Chondrocyte (in vitro differentiated cells): ENCODE data around the gene TACR2. TPM values are rescaled to one million over a fixed set of nuclear protein-coding genes. Genes with fewer than 3 reads are reported as not detected.
A peak's percentile ranks its signal among the peaks of the same experiment; 100 is the strongest.

ENCODE experiments used
- DNase-seq: peaks from one replicate; pipeline ENCODE4 v3.0.0; 2021; ENCODE audit warnings: mixed read lengths, low spot score
- H3K27ac Mint-ChIP-seq: one replicate; pipeline ENCODE4 v1.8.0; 2021; ENCODE audit warnings: mild to moderate bottlenecking, moderate library complexity, mixed read lengths; ENCODE audit not compliant: unreplicated experiment
- H3K27me3 Mint-ChIP-seq: 2 replicates; pipeline ENCODE4 v1.8.0; 2021; ENCODE audit warnings: low read depth, mixed read lengths
- H3K36me3 Mint-ChIP-seq: 2 replicates; pipeline ENCODE4 v1.8.0; 2021; ENCODE audit warnings: low read depth, mixed read lengths
- H3K4me1 Mint-ChIP-seq: 2 replicates; pipeline ENCODE4 v1.8.0; 2021; ENCODE audit warnings: low read depth, mild to moderate bottlenecking, mixed read lengths
- H3K4me3 Mint-ChIP-seq: one replicate; pipeline ENCODE4 v1.8.0; 2021; ENCODE audit warnings: mild to moderate bottlenecking, moderate library complexity, mixed read lengths; ENCODE audit not compliant: unreplicated experiment
- H3K9me3 Mint-ChIP-seq: 2 replicates; pipeline ENCODE4 v1.8.0; 2021; ENCODE audit warnings: low read depth, mixed read lengths
- total RNA-seq: library from RNA; stranded (reverse); gene quantifications from 3 replicates; pipeline ENCODE4 v1.2.1, GENCODE V29; 2021
- TF ChIP-seq, protein P1 (sequence below): fragments of 200-600 bp; sonication (generic); IDR thresholded peaks from 2 replicates; pipeline ENCODE4 v1.5.0; 2021; ENCODE audit warnings: antibody characterized with exemption, mild to moderate bottlenecking, moderate library complexity

TACR2 gene
- total RNA-seq, 1 donor from 2014 or later, result not detected

DNA sequence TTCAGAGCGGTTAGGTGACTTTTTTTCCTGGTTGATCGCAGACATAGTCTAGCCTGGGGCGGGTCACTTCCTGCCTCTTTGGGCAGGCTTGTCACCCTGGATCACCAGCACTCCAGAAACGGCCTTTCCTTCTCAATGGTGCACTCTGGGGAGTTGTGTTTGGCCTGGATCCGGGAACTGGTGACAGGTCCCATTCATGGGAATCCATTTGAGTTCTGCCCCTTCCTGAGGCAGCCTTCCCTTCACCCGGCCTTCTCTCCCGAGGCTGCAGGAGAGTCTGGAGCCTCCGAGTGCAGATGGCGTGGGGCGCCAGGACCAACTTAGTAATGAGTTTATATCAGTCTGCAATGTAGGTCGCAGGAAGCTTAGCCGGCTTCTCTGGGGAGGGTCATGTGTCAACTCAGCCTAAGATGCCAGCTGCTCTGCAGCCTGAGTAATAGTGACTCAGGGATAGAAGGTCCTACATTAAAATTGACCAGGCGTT lies 54.2 kb downstream of the TACR2 start:
- no peaks in the 10 kb centered on the region for H3K27me3 Mint-ChIP-seq
- H3K36me3 Mint-ChIP-seq, result peaks cover 3% of the 10 kb centered on the region
- TF ChIP-seq, protein P1, sequence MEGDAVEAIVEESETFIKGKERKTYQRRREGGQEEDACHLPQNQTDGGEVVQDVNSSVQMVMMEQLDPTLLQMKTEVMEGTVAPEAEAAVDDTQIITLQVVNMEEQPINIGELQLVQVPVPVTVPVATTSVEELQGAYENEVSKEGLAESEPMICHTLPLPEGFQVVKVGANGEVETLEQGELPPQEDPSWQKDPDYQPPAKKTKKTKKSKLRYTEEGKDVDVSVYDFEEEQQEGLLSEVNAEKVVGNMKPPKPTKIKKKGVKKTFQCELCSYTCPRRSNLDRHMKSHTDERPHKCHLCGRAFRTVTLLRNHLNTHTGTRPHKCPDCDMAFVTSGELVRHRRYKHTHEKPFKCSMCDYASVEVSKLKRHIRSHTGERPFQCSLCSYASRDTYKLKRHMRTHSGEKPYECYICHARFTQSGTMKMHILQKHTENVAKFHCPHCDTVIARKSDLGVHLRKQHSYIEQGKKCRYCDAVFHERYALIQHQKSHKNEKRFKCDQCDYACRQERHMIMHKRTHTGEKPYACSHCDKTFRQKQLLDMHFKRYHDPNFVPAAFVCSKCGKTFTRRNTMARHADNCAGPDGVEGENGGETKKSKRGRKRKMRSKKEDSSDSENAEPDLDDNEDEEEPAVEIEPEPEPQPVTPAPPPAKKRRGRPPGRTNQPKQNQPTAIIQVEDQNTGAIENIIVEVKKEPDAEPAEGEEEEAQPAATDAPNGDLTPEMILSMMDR, result no peak
- H3K27ac Mint-ChIP-seq, result peak overlapping the region; percentile 92
- DNase-seq, result no peak
- H3K9me3 Mint-ChIP-seq, result no peaks in the 10 kb centered on the region
- H3K4me1 Mint-ChIP-seq, result peaks cover 71% of the 10 kb centered on the region
- no peak overlapping the region for H3K4me3 Mint-ChIP-seq

DNA sequence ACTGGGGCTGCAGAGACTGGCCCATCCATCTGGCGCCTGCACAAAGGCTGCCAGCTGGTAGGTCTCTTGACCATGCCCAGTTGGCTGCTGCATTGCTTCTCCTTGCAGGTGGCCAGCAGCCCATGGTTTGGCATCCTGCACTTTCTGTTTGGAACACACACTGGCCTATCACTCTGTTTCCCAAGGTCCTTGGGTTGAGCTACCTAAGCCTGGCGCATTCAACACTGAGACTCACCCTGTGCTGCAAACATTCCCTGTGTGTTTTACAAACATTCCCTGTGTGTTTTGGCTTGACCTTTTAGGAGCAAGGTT lies 55.5 kb downstream of the TACR2 start:
- TF ChIP-seq, protein P1, result no peak
- H3K36me3 Mint-ChIP-seq, result peaks cover under 1% of the 10 kb centered on the region
- no peaks in the 10 kb centered on the region for H3K27me3 Mint-ChIP-seq
- peak overlapping the region; percentile 87 for H3K27ac Mint-ChIP-seq
- H3K9me3 Mint-ChIP-seq, result no peaks in the 10 kb centered on the region
- peaks cover 71% of the 10 kb centered on the region for H3K4me1 Mint-ChIP-seq
- H3K4me3 Mint-ChIP-seq, result no peak overlapping the region
- no peak for DNase-seq

DNA sequence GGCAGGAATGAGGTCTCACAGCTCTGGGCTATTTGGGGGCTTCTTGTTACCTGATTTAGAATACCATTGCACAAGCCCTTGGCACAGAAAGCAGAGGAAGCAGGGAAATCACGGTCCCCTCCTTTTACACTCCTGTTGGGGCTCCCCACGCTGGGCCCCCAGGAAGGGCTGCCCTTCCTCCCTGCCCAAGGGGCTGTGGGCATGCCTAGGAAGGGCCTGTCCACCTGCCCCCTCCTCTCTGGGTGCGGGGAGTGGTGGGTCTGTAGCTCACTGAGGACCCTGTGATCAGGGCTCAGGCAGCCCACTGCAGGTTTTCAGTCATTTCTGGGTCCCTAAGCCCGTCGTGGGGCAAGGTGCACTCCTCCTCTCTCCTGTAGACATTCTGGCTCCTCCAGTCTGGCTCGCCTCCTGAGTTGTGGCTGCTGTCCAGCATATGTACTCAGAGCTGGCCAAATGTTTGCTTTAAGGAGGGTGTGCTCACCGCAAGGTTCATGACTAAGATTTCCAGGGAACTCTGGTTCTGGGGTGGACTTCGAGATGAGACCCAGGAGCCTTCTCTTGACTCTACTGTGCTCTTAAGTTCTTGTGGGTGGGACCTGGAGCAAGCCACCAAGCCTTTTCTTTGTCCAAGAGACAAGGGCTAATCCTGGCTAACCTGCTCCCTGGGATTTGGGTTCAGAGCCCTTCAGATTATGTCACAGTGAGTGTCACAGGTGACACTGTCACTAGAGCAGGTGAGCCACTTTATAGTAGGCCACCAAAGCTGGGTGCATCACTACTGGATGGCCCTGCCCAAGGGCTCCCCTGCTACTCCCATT lies 56.0 kb downstream of the TACR2 start:
- Mint-ChIP-seq H3K9me3 (no peaks in the 10 kb centered on the region), H3K4me3 (no peak overlapping the region), H3K27me3 (no peaks in the 10 kb centered on the region), H3K4me1 (peaks cover 71% of the 10 kb centered on the region), H3K36me3 (peaks cover 1% of the 10 kb centered on the region), H3K27ac (peak overlapping the region; percentile 87)
- DNase-seq, result no peak
- TF ChIP-seq, protein P1, result no peak

DNA sequence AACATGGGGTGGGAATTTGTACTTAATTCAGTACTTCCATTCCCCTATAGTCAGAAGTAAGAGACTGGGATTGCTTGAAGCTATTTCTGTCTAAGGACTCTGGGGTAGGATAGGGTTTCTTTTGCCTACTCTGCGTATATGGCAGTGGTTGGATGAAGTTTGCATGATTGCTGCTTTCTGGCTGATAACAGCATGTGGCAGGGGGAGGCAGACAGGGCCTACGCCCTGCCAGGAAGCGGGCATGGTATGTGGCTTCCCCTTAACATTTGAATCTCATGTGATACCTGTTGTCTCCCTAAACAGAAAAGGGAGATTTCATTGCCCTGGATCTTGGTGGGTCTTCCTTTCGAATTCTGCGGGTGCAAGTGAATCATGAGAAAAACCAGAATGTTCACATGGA lies 57.1 kb downstream of the TACR2 start:
- no peak overlapping the region for H3K4me3 Mint-ChIP-seq
- peaks cover 1% of the 10 kb centered on the region for H3K36me3 Mint-ChIP-seq
- peaks cover 66% of the 10 kb centered on the region for H3K4me1 Mint-ChIP-seq
- no peak for DNase-seq
- TF ChIP-seq, protein P1, result no peak
- H3K27ac Mint-ChIP-seq, result peak overlapping the region; percentile 67
- no peaks in the 10 kb centered on the region for H3K27me3 Mint-ChIP-seq
- H3K9me3 Mint-ChIP-seq, result no peaks in the 10 kb centered on the region

DNA sequence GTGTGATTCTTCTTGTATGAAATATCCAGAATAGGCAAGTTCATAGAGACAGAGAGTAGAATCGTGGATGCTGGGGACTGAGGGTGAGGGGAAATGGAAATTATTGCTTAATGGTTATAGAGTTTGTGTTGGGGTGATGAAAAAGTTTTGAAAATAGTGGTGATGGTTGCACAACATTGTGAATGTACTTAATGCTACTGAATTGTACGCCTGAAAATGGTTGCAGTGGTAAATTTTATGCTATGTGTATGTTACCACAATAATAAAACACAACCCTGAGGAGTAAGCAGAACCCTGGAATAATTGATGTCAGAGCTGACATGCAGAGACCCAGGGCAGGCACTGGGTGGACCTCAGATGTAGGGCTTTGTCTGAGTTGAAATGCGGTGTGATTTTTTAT lies 57.6 kb downstream of the TACR2 start:
- no peak for DNase-seq

More for the DNA sequence above, 57.6 kb downstream of the TACR2 start:
- Mint-ChIP-seq H3K4me1 (peaks cover 63% of the 10 kb centered on the region), H3K4me3 (no peak overlapping the region), H3K27me3 (no peaks in the 10 kb centered on the region), H3K36me3 (peaks cover 1% of the 10 kb centered on the region), H3K27ac (peak overlapping the region; percentile 67), H3K9me3 (no peaks in the 10 kb centered on the region)
- TF ChIP-seq, protein P1, result no peak
